OCI-LY7 (cell line): ENCODE measurements around the gene CDH3. TPM values are rescaled to one million over a fixed set of nuclear protein-coding genes. Genes with fewer than 3 reads are reported as not detected.

Source experiments
- BruUV-seq: library from RNA; stranded (reverse); fragments of 400-500 nt; replicated peaks from 2 replicates; lab custom pipeline; 2021; lab: Mats Ljungman, UMichigan
- CTCF ChIA-PET: fragments of 300-600 bp; sonication (Branson Sonifier 250); formaldehyde crosslinking; loops from one replicate; lab custom pipeline; 2022; ENCODE audit warnings: antibody characterized with exemption; ENCODE audit not compliant: unreplicated experiment; lab: Charles Lee
- POLR2A ChIA-PET: fragments of 300-600 bp; sonication (Branson Sonifier 250); formaldehyde crosslinking; loops from one replicate; lab custom pipeline; 2022; ENCODE audit warnings: antibody characterized with exemption; lab: Charles Lee
- DNase-seq: peaks from one replicate; pipeline ENCODE4 v3.0.0-alpha.2; 2015; ENCODE audit warnings: low spot score
- H2AFZ ChIP-seq: fragments of 200-600 bp; sonication (generic), shearing (Covaris generic); 2 replicates; pipeline ENCODE4 v1.6.1; 2014; ENCODE audit warnings: mild to moderate bottlenecking, antibody characterized with exemption, low read length, moderate library complexity
- H3K27ac ChIP-seq: fragments of 200-600 bp; sonication (generic); 2 replicates; pipeline ENCODE4 v1.5.1; 2014; ENCODE audit warnings: mixed run types, low read depth, mild to moderate bottlenecking, moderate library complexity, low read length, inconsistent platforms; ENCODE audit not compliant: poor library complexity, severe bottlenecking
- H3K36me3 ChIP-seq: fragments of 200-600 bp; sonication (generic); 2 replicates; pipeline ENCODE4 v1.6.1; 2014; ENCODE audit warnings: mild to moderate bottlenecking, antibody characterized with exemption, low read length, moderate library complexity, mixed read lengths; ENCODE audit not compliant: insufficient read depth
- H3K4me1 ChIP-seq: fragments of 200-600 bp; sonication (generic); 2 replicates; pipeline ENCODE4 v1.5.1; 2014; ENCODE audit warnings: mild to moderate bottlenecking, low read length; ENCODE audit not compliant: insufficient read depth, poor library complexity, severe bottlenecking
- H3K4me2 ChIP-seq: fragments of 200-600 bp; sonication (generic); 2 replicates; pipeline ENCODE4 v1.6.1; 2014; ENCODE audit warnings: mild to moderate bottlenecking, low read length
- H3K4me3 ChIP-seq: fragments of 200-600 bp; sonication (generic); 2 replicates; pipeline ENCODE4 v1.5.1; 2014; ENCODE audit warnings: mild to moderate bottlenecking, low read depth, low read length; ENCODE audit not compliant: poor library complexity, severe bottlenecking
- H3K79me2 ChIP-seq: fragments of 200-600 bp; sonication (generic); 2 replicates; pipeline ENCODE4 v1.6.1; 2016; ENCODE audit warnings: low read depth, mild to moderate bottlenecking, low read length, moderate library complexity, mixed read lengths; ENCODE audit not compliant: insufficient read depth
- H3K9me2 ChIP-seq: fragments of 200-600 bp; sonication (generic); 2 replicates; pipeline ENCODE4 v1.6.1; 2016; ENCODE audit warnings: mild to moderate bottlenecking, low read length, mixed read lengths; ENCODE audit not compliant: insufficient read depth
- H3K9me3 ChIP-seq: fragments of 200-600 bp; sonication (generic); 2 replicates; pipeline ENCODE4 v1.6.1; 2014; ENCODE audit warnings: mild to moderate bottlenecking, mixed run types, low read length, mixed read lengths
- H4K20me1 ChIP-seq: fragments of 200-600 bp; sonication (generic); 2 replicates; pipeline ENCODE4 v1.6.1; 2014; ENCODE audit warnings: mild to moderate bottlenecking, antibody characterized with exemption, low read length, moderate library complexity, mixed read lengths; ENCODE audit not compliant: insufficient read depth
- CTCF ChIP-seq: fragments of 200-600 bp; sonication (generic); conservative IDR thresholded peaks from 2 replicates; pipeline ENCODE4 v1.5.1; 2014; ENCODE audit warnings: mild to moderate bottlenecking, antibody characterized with exemption, low read length, moderate library complexity, mixed read lengths
- EZH2phosphoT487 ChIP-seq: fragments of 200-600 bp; sonication (generic); IDR thresholded peaks from 2 replicates; pipeline ENCODE4 v1.6.1; 2018; ENCODE audit warnings: low read depth, borderline replicate concordance, mild to moderate bottlenecking, mixed run types, antibody characterized with exemption, low read length, moderate library complexity, mixed read lengths
- intact Hi-C: fragments of 100-400 bp; cut with micrococcal nuclease; formaldehyde crosslinking; loops from one replicate; pipeline ENCODE4 v1.10.0; 2022; ENCODE audit not compliant: unreplicated experiment
- total RNA-seq, 2 experiments: library from RNA; depleted of rRNA in 1 of 2; stranded (reverse); fragments of >200 nt in 1 of 2; shearing (Covaris generic) in 1 of 2; gene quantifications; 2 replicates each; pipeline ENCODE4 v1.2.3, GENCODE V29; 2014 to 2022

Gene CDH3
- total RNA-seq, 2 experiments from 2014 or later, result 0.06 to 0.46 TPM

- DNase-seq, result no peak
- Histone ChIP-seq H3K79me2 (no peaks in the 10 kb centered on the region), H2AFZ (no peak overlapping the region), H3K9me3 (no peaks in the 10 kb centered on the region), H3K27ac (no peak overlapping the region), H3K4me1 (no peaks in the 10 kb centered on the region), H4K20me1 (no peaks in the 10 kb centered on the region), H3K4me2 (no peak overlapping the region), H3K9me2 (no peaks in the 10 kb centered on the region), H3K36me3 (no peaks in the 10 kb centered on the region), H3K4me3 (no peak overlapping the region)
- ChIA-PET POLR2A (interaction anchor here (0.6 kb wide), 1 partner anchor 10 kb away, joined by 4 read pairs; no protein-coding TSS in a partner anchor), CTCF (interaction anchor here (0.7 kb wide), 1 partner anchor 895 kb away, joined by 3 read pairs; no protein-coding TSS in a partner anchor)
- TF ChIP-seq CTCF (no peak), EZH2phosphoT487 (no peak)
- no TSS peak for BruUV-seq
- intact Hi-C loops, result no loop called here
Observed at GRCh38 chr16:68668266-68668665, 23.2 kb downstream of the CDH3 start.

GRCh38 chr16:68676113-68676860, 31.2 kb downstream of the CDH3 start:
- H3K9me2 ChIP-seq, result no peaks in the 10 kb centered on the region
- no peaks in the 10 kb centered on the region for H3K4me1 ChIP-seq

More at GRCh38 chr16:68676113-68676860, 31.2 kb downstream of the CDH3 start:
- Histone ChIP-seq H3K27ac (no peak overlapping the region), H3K9me3 (no peaks in the 10 kb centered on the region), H3K4me2 (no peak overlapping the region), H2AFZ (no peak overlapping the region), H4K20me1 (no peaks in the 10 kb centered on the region), H3K4me3 (no peak overlapping the region), H3K79me2 (no peaks in the 10 kb centered on the region), H3K36me3 (no peaks in the 10 kb centered on the region)
- TF ChIP-seq CTCF, result no peak
- no peak for TF ChIP-seq EZH2phosphoT487
- CTCF ChIA-PET, result no interaction called here
- no peak for DNase-seq
- intact Hi-C loops, result no loop called here
- no TSS peak for BruUV-seq
- POLR2A ChIA-PET, result no interaction called here
